HepG2 (cell line): ENCODE measurements around the gene DNAJC12. TPM values are rescaled to one million over a fixed set of nuclear protein-coding genes. Genes with fewer than 3 reads are reported as not detected.

Experiments
- ATAC-seq: fragments of 200-7000 bp; cut with Tn5 transposase; 3 replicates; pipeline ENCODE4 v1.9.1; 2020; ENCODE audit warnings: mild to moderate bottlenecking, moderate library complexity
- BruUV-seq: library from RNA; stranded (reverse); fragments of 400-500 nt; replicated peaks from 2 replicates; lab custom pipeline; 2021; lab: Mats Ljungman, UMichigan
- CTCF ChIA-PET: fragments of 300-600 bp; formaldehyde crosslinking; extraction: SDS; loops from one replicate; lab custom pipeline; 2021; ENCODE audit warnings: low total read pairs, inconsistent platforms, low intra/inter-chr PET ratio; lab: Yijun Ruan, JAX
- POLR2A ChIA-PET: fragments of 350-600 bp; sonication (Branson Sonifier 250); formaldehyde crosslinking; loops from one replicate; lab custom pipeline; 2020; ENCODE audit warnings: antibody characterized with exemption, inconsistent platforms; lab: Yijun Ruan, JAX
- DNase-seq: peaks from one replicate; pipeline ENCODE4 v3.0.0-alpha.2; 2015; ENCODE audit warnings: low spot score
- FAIRE-seq: peaks from 3 replicates; lab custom pipeline; 2011; peaks lifted over from hg19 to GRCh38; lab: Jason Lieb, UNC
- H2AFZ ChIP-seq: one replicate; pipeline ENCODE4 v1.6.1; 2011; ENCODE audit warnings: low read length, inconsistent platforms
- H3K27ac ChIP-seq: fragments of 300-600 bp; 3 replicates; pipeline ENCODE4 v1.8.0; 2011; ENCODE audit warnings: mixed run types, mild to moderate bottlenecking, mixed read lengths, low read length, inconsistent platforms; ENCODE audit not compliant: insufficient read depth; ENCODE audit errors: extremely low read length
- H3K27me3 ChIP-seq, 2 experiments: fragments of 200-600 bp in 1 of 2; 2 replicates in 1 of 2; 3 replicates in 1 of 2; pipeline versions ENCODE4 v1.6.0 to v1.8.0; 2011; ENCODE audit warnings: low read length in 2 of 2, mild to moderate bottlenecking in 2 of 2, moderate library complexity in 2 of 2, inconsistent platforms in 1 of 2; ENCODE audit not compliant: insufficient read depth in 2 of 2, control insufficient read depth in 1 of 2
- H3K36me3 ChIP-seq, 2 experiments: fragments of 200-600 bp in 1 of 2; replicated peaks in 1 of 2; 2 replicates in 1 of 2; 3 replicates in 1 of 2; pipeline versions ENCODE4 v1.5.1 to v1.8.0; 2011; ENCODE audit warnings: low read length in 2 of 2, inconsistent platforms in 1 of 2; ENCODE audit not compliant: insufficient read depth in 2 of 2, control insufficient read depth in 1 of 2
- H3K4me1 ChIP-seq: 2 replicates; pipeline ENCODE4 v1.5.1; 2012; ENCODE audit warnings: low read length, inconsistent platforms; ENCODE audit not compliant: insufficient read depth
- H3K4me2 ChIP-seq: 2 replicates; pipeline ENCODE4 v1.6.0; 2011; ENCODE audit warnings: low read depth, low read length, inconsistent platforms
- H3K4me3 ChIP-seq, 3 experiments: fragments of 200-600 bp in 1 of 3; sonication (generic), shearing (Covaris generic) in 1 of 3; replicated peaks in 1 of 3; 2 replicates each; pipeline ENCODE4 v1.5.1; 2011 to 2016; ENCODE audit warnings: low read length in 3 of 3, inconsistent platforms in 2 of 3, low read depth in 2 of 3, mild to moderate bottlenecking in 2 of 3, control low read depth in 1 of 3, mixed read lengths in 1 of 3; ENCODE audit not compliant: insufficient read depth in 1 of 3
- H3K79me2 ChIP-seq: one replicate; pipeline ENCODE4 v1.6.1; 2011; ENCODE audit warnings: low read length, inconsistent platforms; ENCODE audit not compliant: insufficient read depth
- H3K9ac ChIP-seq: 2 replicates; pipeline ENCODE4 v1.6.0; 2011; ENCODE audit warnings: mild to moderate bottlenecking, low read depth, low read length, inconsistent platforms; ENCODE audit not compliant: insufficient read depth
- H3K9me3 ChIP-seq: 2 replicates; pipeline ENCODE4 v1.5.1; 2012; ENCODE audit warnings: mild to moderate bottlenecking, low read length
- H4K20me1 ChIP-seq: 2 replicates; pipeline ENCODE4 v1.6.0; 2011; ENCODE audit warnings: inconsistent platforms, mild to moderate bottlenecking, low read length, moderate library complexity; ENCODE audit not compliant: insufficient read depth
- ATF6 ChIP-seq: sonication (generic); formaldehyde crosslinking; conservative IDR thresholded peaks from 2 replicates; pipeline ENCODE4 v1.4.0; 2020; ENCODE audit warnings: missing genetic modification reagents
- CCAR2 ChIP-seq: fragments of 200-400 bp; formaldehyde crosslinking; optimal IDR thresholded peaks from 2 replicates; pipeline ENCODE3; 2018; ENCODE audit warnings: low read depth, mild to moderate bottlenecking, low read length, moderate library complexity
- HMGA1 ChIP-seq: sonication (generic); formaldehyde crosslinking; conservative IDR thresholded peaks from 2 replicates; pipeline ENCODE4 v1.4.0; 2020; ENCODE audit warnings: missing genetic modification reagents
- NFE2 ChIP-seq: sonication (generic); formaldehyde crosslinking; IDR thresholded peaks from 2 replicates; pipeline ENCODE4 v1.4.0; 2020; ENCODE audit warnings: missing genetic modification reagents
- ZBTB40 ChIP-seq, 2 experiments: fragments of 450-650 bp in 1 of 2; sonication (generic) in 1 of 2; formaldehyde crosslinking in 1 of 2; IDR thresholded peaks; 2 replicates each; pipeline versions ENCODE4 v1.6.1 to v1.8.0; 2016 to 2022; ENCODE audit warnings: antibody characterized with exemption in 1 of 2, mild to moderate bottlenecking in 1 of 2, missing genetic modification reagents in 1 of 2
- ZNF24 ChIP-seq: fragments of 450-650 bp; IDR thresholded peaks from 2 replicates; pipeline ENCODE4 v1.6.1; 2017; ENCODE audit warnings: antibody characterized with exemption, mild to moderate bottlenecking
- ZNF563 ChIP-seq: sonication (generic); formaldehyde crosslinking; IDR thresholded peaks from 2 replicates; pipeline ENCODE4 v1.8.0; 2022; ENCODE audit warnings: mild to moderate bottlenecking, moderate library complexity, missing genetic modification reagents
- ZNF605 ChIP-seq: sonication (generic); formaldehyde crosslinking; IDR thresholded peaks from 2 replicates; pipeline ENCODE4 v1.8.0; 2022; ENCODE audit warnings: mild to moderate bottlenecking, missing genetic modification reagents
- WGBS: methylation state at CpG from one replicate; pipeline ENCODE4 v1.1.6; 2017; ENCODE audit warnings: low lambda C conversion rate; 5-methylcytosine and 5-hydroxymethylcytosine counted together
- in situ Hi-C: cut with HindIII; loops from 2 replicates; pipeline ENCODE4 v1.10.0; 2017; ENCODE audit warnings: low pct_unique_long_range_greater_than_20kb; ENCODE audit not compliant: extremely low pct_ligation_motif_present
- intact Hi-C: fragments of 100-400 bp; cut with micrococcal nuclease; formaldehyde crosslinking; loops from one replicate; pipeline ENCODE4 v1.10.0; 2022; ENCODE audit not compliant: unreplicated experiment
- polyA plus RNA-seq, 8 experiments: library from polyadenylated mRNA; depleted of rRNA in 3 of 8; stranded (reverse) in 7 of 8; unstranded in 1 of 8; fragments of >200 nt; fragmentation: Illumina TruSeq in 4 of 8; extraction: Trizol in 4 of 8; gene quantifications; 2 replicates each; pipeline versions ENCODE4 v1.2.1 to v1.2.3, GENCODE V29; 2011 to 2016; ENCODE audit warnings: low read depth in 4 of 8, missing spikeins in 1 of 8, mixed read lengths in 1 of 8; ENCODE audit not compliant: insufficient read depth in 1 of 8
- total RNA-seq, 5 experiments: library from RNA; depleted of rRNA; stranded (reverse); fragments of >200 nt; fragmentation: Illumina TruSeq; extraction: Trizol; gene quantifications; 2 replicates each; pipeline ENCODE4 v1.2.3, GENCODE V29; 2016; ENCODE audit warnings: low read depth in 1 of 5
- TF ChIP-seq, protein P1 (sequence below): sonication (generic); formaldehyde crosslinking; IDR thresholded peaks from 2 replicates; pipeline ENCODE4 v1.4.0; 2020; ENCODE audit warnings: low read depth, mild to moderate bottlenecking, missing genetic modification reagents

DNAJC12 gene
- total and polyA plus RNA-seq, 2 of the 13 experiments (the other 11 are each of a cell fraction or from before 2014, with no cell fraction given), result 11.6 to 43.9 TPM

- TF ChIP-seq ZNF605 (no peak), ZNF563 (CRISPR knock-in tag) (no peak), HMGA1 (CRISPR knock-in tag) (no peak), ZNF24 (no peak), NFE2 (no peak), ATF6 (CRISPR knock-in tag) (no peak)
- TF ChIP-seq, protein P1, sequence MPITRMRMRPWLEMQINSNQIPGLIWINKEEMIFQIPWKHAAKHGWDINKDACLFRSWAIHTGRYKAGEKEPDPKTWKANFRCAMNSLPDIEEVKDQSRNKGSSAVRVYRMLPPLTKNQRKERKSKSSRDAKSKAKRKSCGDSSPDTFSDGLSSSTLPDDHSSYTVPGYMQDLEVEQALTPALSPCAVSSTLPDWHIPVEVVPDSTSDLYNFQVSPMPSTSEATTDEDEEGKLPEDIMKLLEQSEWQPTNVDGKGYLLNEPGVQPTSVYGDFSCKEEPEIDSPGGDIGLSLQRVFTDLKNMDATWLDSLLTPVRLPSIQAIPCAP (CRISPR knock-in tag), result no peak
Measured at GRCh38 chr10:67875340-67876238, 37.6 kb upstream of the DNAJC12 start (continued).

DNA sequence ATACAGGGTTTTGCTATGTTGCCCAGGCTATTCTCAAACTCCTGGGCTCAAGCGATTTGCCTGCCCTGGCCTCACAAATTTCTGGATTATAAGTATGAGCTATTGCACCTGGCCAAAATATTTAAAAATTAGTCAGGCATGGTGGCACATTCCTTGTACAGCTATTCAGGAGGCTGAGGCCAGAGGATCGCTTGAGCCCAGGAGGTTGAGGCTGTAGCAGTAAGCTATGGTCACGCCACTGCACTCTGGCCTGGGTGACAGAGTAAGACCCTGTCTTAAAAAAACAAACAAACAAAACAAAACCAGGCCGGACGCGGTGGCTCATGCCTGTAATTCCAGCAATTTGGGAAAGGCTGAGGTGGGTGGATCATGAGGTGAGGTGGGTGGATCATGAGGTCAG lies 32.0 kb upstream of the DNAJC12 start:
- Histone ChIP-seq H3K36me3 (no peaks in the 10 kb centered on the region), H3K9me3 (no peaks in the 10 kb centered on the region)
- ATAC-seq, result no peak
- no peak for TF ChIP-seq CCAR2
- TF ChIP-seq ZBTB40 (IDR thresholded peaks at IDR 0.05), result no peak
- no peak for TF ChIP-seq ZBTB40 (CRISPR knock-in tag; IDR thresholded peaks at IDR 0.05)

More for the DNA sequence above, 32.0 kb upstream of the DNAJC12 start:
- Histone ChIP-seq H3K4me2 (no peak overlapping the region), H3K4me3 (no peak overlapping the region), H2AFZ (no peak overlapping the region), H3K27me3 (no peaks in the 10 kb centered on the region), H3K4me1 (no peaks in the 10 kb centered on the region), H3K79me2 (no peaks in the 10 kb centered on the region), H3K9ac (no peak overlapping the region), H4K20me1 (no peaks in the 10 kb centered on the region), H3K27ac (no peak overlapping the region)
- WGBS, result 55% methylated on average over 6 of the region's 6 CpGs
- intact Hi-C loops (loop anchor here (10.0 kb wide), 1 partner anchor 435 kb away; no protein-coding TSS in a partner anchor), in situ Hi-C loops (loop anchor here (25.0 kb wide), 1 partner anchor 442 kb away; no protein-coding TSS in a partner anchor)
- CTCF ChIA-PET, result no interaction called here
- POLR2A ChIA-PET, result no interaction called here
- DNase-seq, result no peak
- no peak for FAIRE-seq
- no TSS peak for BruUV-seq
